Measurements from ENCODE around the gene IGSF9.

DNA sequence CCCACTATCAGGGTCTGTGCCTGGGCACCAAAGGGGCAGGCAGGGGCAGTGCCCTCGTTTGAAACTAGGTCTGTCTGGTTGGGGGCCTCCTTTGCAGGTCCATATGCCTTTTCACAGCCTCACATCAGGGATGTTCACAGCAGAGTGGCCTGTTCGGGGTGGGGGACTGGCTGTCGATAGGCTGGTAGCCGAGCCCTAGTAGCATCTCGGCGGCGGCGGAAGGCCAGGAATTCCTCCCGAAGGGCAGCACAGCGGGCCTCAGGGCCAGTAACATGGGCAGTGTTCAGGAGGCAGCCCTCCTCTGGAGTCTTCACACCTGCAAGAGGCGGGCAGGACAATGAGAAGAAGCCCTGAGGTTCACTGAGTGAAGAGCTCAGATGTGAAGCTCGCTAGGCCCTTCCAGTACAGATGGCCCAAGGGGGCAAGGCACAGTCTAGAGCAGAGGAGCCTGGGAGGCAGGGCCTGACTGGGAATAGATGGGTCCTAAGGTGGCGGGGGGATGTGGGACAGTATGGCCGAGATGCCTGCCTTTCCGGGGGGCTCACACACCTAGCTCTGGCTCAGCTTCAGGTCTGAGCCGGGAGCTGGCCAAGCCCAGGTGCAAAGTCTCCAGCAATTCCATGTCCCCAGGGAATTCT lies 18.1 kb downstream of the IGSF9 start:
- TF ChIP-seq EZH2phosphoT487 (conservative IDR thresholded peaks at IDR 0.05; ENCODE audit: low read length): no peak
- TF ChIP-seq, protein P1, sequence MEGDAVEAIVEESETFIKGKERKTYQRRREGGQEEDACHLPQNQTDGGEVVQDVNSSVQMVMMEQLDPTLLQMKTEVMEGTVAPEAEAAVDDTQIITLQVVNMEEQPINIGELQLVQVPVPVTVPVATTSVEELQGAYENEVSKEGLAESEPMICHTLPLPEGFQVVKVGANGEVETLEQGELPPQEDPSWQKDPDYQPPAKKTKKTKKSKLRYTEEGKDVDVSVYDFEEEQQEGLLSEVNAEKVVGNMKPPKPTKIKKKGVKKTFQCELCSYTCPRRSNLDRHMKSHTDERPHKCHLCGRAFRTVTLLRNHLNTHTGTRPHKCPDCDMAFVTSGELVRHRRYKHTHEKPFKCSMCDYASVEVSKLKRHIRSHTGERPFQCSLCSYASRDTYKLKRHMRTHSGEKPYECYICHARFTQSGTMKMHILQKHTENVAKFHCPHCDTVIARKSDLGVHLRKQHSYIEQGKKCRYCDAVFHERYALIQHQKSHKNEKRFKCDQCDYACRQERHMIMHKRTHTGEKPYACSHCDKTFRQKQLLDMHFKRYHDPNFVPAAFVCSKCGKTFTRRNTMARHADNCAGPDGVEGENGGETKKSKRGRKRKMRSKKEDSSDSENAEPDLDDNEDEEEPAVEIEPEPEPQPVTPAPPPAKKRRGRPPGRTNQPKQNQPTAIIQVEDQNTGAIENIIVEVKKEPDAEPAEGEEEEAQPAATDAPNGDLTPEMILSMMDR (IDR thresholded peaks at IDR 0.05; ENCODE audit: insufficient read depth, low read length, poor library complexity, severe bottlenecking): no peak

Measured in SU-DHL-6 (cell line).